HCT116 (cell line): Measurements from ENCODE around the gene ERN1. TPM values are rescaled to one million over a fixed set of nuclear protein-coding genes. Genes with fewer than 3 reads are reported as not detected.
A peak's percentile ranks its signal among the peaks of the same experiment; 100 is the strongest.

Source experiments
- ATAC-seq: fragments of 200-7000 bp; cut with Tn5 transposase; 2 replicates; pipeline ENCODE4 v1.9.1; 2020; ENCODE audit warnings: mild to moderate bottlenecking, moderate library complexity
- BruUV-seq: library from RNA; stranded (reverse); fragments of 400-500 nt; replicated peaks from 2 replicates; lab custom pipeline; 2021; lab: Mats Ljungman, UMichigan
- CTCF ChIA-PET: fragments of 300-600 bp; sonication (Branson Sonifier 250); formaldehyde crosslinking; loops from one replicate; lab custom pipeline; 2021; ENCODE audit warnings: antibody characterized with exemption; lab: Charles Lee
- POLR2A ChIA-PET: fragments of 300-600, 350-600 bp; sonication (Branson Sonifier 250); formaldehyde crosslinking; loops from one replicate; lab custom pipeline; 2021; ENCODE audit warnings: antibody characterized with exemption; lab: Charles Lee
- RAD21 ChIA-PET, 2 experiments: fragments of 300-600 bp; sonication (Branson Sonifier 250); formaldehyde crosslinking; loops; one replicate each; lab custom pipeline; 2023; ENCODE audit warnings: low total read pairs in 2 of 2; ENCODE audit not compliant: uncharacterized antibody in 2 of 2, unreplicated experiment in 2 of 2, low non-redundant PET in 1 of 2; lab: Charles Lee
- DNase-seq: peaks from one replicate; pipeline ENCODE4 v3.0.0-alpha.2; 2010; ENCODE audit warnings: low read depth, low spot score
- H2AFZ ChIP-seq: fragments of 200-600 bp; shearing (Covaris generic), sonication (generic); 2 replicates; pipeline ENCODE4 v1.6.1; 2017; ENCODE audit warnings: low read depth, mixed run types, mixed read lengths, antibody characterized with exemption, low read length; ENCODE audit not compliant: poor library complexity, severe bottlenecking
- H3K27ac ChIP-seq: 2 replicates; pipeline ENCODE4 v1.5.1; 2012; ENCODE audit warnings: low read depth, low read length
- H3K27me3 ChIP-seq: fragments of 200-600 bp; sonication (generic); 2 replicates; pipeline ENCODE4 v1.6.1; 2016; ENCODE audit warnings: mixed run types, low read length, mixed read lengths; ENCODE audit not compliant: insufficient read depth
- H3K36me3 ChIP-seq, 2 experiments: fragments of 200-500 bp in 1 of 2; fragments of 200-600 bp in 1 of 2; sonication (Bioruptor generic) in 1 of 2; sonication (generic) in 1 of 2; 2 replicates each; pipeline versions ENCODE4 v1.5.1 to v1.6.1; 2014 to 2016; ENCODE audit warnings: low read length in 2 of 2, inconsistent platforms in 1 of 2, mixed read lengths in 1 of 2, mixed run types in 1 of 2; ENCODE audit not compliant: insufficient read depth in 2 of 2, control insufficient read depth in 1 of 2
- H3K4me1 ChIP-seq, 2 experiments: fragments of 200-600 bp in 1 of 2; sonication (generic) in 1 of 2; 2 replicates each; pipeline versions ENCODE4 v1.5.1 to v1.6.1; 2012 to 2017; ENCODE audit warnings: low read length in 2 of 2, inconsistent platforms in 1 of 2, mild to moderate bottlenecking in 1 of 2, mixed read lengths in 1 of 2, mixed run types in 1 of 2, moderate library complexity in 1 of 2; ENCODE audit not compliant: insufficient read depth in 2 of 2, control insufficient read depth in 1 of 2
- H3K4me2 ChIP-seq: fragments of 200-600 bp; sonication (generic); 2 replicates; pipeline ENCODE4 v1.6.1; 2017; ENCODE audit warnings: mixed run types, low read length, mixed read lengths
- H3K4me3 ChIP-seq, 2 experiments: fragments of 200-600 bp in 1 of 2; sonication (generic) in 1 of 2; replicated peaks in 1 of 2; 2 replicates each; pipeline ENCODE4 v1.5.1; 2011 to 2016; ENCODE audit warnings: low read length in 2 of 2, control low read depth in 1 of 2, low read depth in 1 of 2, mild to moderate bottlenecking in 1 of 2, mixed read lengths in 1 of 2, mixed run types in 1 of 2
- H3K79me2 ChIP-seq: fragments of 200-600 bp; sonication (generic); 2 replicates; pipeline ENCODE4 v1.6.1; 2017; ENCODE audit warnings: mild to moderate bottlenecking, mixed run types, low read length, moderate library complexity, mixed read lengths; ENCODE audit not compliant: insufficient read depth
- H3K9ac ChIP-seq: fragments of 200-600 bp; sonication (generic); 2 replicates; pipeline ENCODE4 v1.6.1; 2016; ENCODE audit warnings: low read length, mixed read lengths
- H3K9me2 ChIP-seq: fragments of 200-600 bp; sonication (generic), shearing (Covaris generic); 2 replicates; pipeline ENCODE4 v1.6.1; 2017; ENCODE audit warnings: mixed run types, mild to moderate bottlenecking, moderate library complexity; ENCODE audit not compliant: insufficient read depth
- H3K9me3 ChIP-seq, 2 experiments: fragments of 200-500 bp in 1 of 2; fragments of 200-600 bp in 1 of 2; sonication (Bioruptor generic) in 1 of 2; sonication (generic) in 1 of 2; 2 replicates each; pipeline ENCODE4 v1.6.1; 2014 to 2017; ENCODE audit warnings: low read length in 2 of 2, mixed read lengths in 2 of 2, inconsistent platforms in 1 of 2, low read depth in 1 of 2, mild to moderate bottlenecking in 1 of 2, mixed run types in 1 of 2, moderate library complexity in 1 of 2; ENCODE audit not compliant: control insufficient read depth in 1 of 2, insufficient read depth in 1 of 2
- H4K20me1 ChIP-seq: fragments of 200-600 bp; sonication (generic), shearing (Covaris generic); 2 replicates; pipeline ENCODE4 v1.6.1; 2017; ENCODE audit warnings: mixed run types, mild to moderate bottlenecking, moderate library complexity; ENCODE audit not compliant: insufficient read depth
- FOSL1 ChIP-seq: IDR thresholded peaks from 2 replicates; pipeline ENCODE4 v1.6.1; 2012; ENCODE audit warnings: low read depth
- POLR2A ChIP-seq: IDR thresholded peaks from 2 replicates; pipeline ENCODE4 v1.7.0; 2011; ENCODE audit warnings: borderline replicate concordance; ENCODE audit not compliant: insufficient read depth, insufficient read length; ENCODE audit errors: extremely low read depth
- SIN3A ChIP-seq: IDR thresholded peaks from 2 replicates; pipeline ENCODE4 v1.6.1; 2012; ENCODE audit warnings: low read depth
- ZFX ChIP-seq: fragments of 450-650 bp; IDR thresholded peaks from 2 replicates; pipeline ENCODE4 v1.6.1; 2017
- ZNF274 ChIP-seq: fragments of 200-500 bp; sonication (Bioruptor generic); IDR thresholded peaks from 2 replicates; pipeline ENCODE4 v1.6.1; 2014; ENCODE audit warnings: mild to moderate bottlenecking, low read depth, low read length, inconsistent platforms
- intact Hi-C: fragments of 100-400 bp; cut with micrococcal nuclease; formaldehyde crosslinking; loops from 2 replicates; pipeline ENCODE4 v1.10.0; 2022
- total RNA-seq: library from RNA; stranded (reverse); gene quantifications from one replicate; pipeline ENCODE4 v1.2.1, GENCODE V29; 2021; ENCODE audit not compliant: unreplicated experiment
- TF ChIP-seq, protein P1 (sequence below): IDR thresholded peaks from 2 replicates; pipeline ENCODE4 v1.6.1; 2012
- TF ChIP-seq, protein P2 (sequence below): IDR thresholded peaks from 2 replicates; pipeline ENCODE4 v1.6.1; 2011; ENCODE audit warnings: mild to moderate bottlenecking, low read length, moderate library complexity; ENCODE audit not compliant: insufficient replicate concordance; ENCODE audit errors: extremely low read depth

The ERN1 gene
- total RNA-seq, 1 experiment from 2014 or later, result 28.2 TPM

DNA sequence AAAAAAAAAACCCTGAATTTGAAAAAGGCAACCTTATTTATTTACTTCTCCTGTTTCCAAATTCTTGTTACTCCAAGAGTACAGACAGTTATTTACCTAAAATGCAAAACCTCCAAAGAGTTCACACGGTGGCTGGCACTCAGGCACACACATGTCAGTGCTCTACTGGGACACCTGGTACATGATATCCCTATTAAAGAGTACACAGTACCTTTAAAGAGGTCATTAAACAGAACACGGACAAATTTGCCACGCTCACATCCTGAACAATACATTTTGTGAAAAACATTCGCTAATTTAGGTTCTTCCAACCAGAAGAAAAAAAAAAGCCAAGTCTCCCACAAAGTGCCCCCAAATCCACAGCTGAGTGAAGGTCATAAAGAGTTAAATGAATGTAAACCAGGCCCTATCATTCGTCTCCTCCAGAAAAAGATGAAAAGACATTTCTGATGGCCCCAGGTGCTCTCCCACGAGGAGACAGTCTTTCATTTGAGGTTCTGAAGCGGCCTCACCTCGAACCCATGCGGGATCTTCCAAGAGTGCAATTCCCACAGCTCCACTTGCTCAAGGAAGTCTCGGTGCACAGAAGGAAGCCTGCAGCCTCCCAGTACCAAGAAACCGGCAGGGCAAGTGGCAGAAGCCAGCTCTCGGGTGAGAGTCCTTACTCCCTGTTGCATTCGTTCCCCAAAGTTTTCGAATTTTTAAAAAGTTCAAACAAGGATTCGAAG lies 993 bp downstream of the ERN1 start:
- TF ChIP-seq, protein P1, sequence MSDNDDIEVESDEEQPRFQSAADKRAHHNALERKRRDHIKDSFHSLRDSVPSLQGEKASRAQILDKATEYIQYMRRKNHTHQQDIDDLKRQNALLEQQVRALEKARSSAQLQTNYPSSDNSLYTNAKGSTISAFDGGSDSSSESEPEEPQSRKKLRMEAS, result peak; percentile 36; the same call in 1 of the 2 replicates
- no peak for TF ChIP-seq FOSL1
- TF ChIP-seq ZFX, result no peak
- TF ChIP-seq, protein P2, sequence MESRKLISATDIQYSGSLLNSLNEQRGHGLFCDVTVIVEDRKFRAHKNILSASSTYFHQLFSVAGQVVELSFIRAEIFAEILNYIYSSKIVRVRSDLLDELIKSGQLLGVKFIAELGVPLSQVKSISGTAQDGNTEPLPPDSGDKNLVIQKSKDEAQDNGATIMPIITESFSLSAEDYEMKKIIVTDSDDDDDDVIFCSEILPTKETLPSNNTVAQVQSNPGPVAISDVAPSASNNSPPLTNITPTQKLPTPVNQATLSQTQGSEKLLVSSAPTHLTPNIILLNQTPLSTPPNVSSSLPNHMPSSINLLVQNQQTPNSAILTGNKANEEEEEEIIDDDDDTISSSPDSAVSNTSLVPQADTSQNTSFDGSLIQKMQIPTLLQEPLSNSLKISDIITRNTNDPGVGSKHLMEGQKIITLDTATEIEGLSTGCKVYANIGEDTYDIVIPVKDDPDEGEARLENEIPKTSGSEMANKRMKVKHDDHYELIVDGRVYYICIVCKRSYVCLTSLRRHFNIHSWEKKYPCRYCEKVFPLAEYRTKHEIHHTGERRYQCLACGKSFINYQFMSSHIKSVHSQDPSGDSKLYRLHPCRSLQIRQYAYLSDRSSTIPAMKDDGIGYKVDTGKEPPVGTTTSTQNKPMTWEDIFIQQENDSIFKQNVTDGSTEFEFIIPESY, result no peak
- no peak for TF ChIP-seq POLR2A
- no peak; the same call in 1 of the 2 replicates for TF ChIP-seq SIN3A
- no peak for TF ChIP-seq ZNF274
- ChIA-PET POLR2A (interaction anchor here (0.6 to 1.7 kb wide), 9 partner anchors 10 to 103 kb away, joined by 3 to 6 read pairs (median 3); no protein-coding TSS in a partner anchor), CTCF (interaction anchor here (0.7 to 8.2 kb wide), 2 partner anchors 65 to 100 kb away, joined by 3 to 519 read pairs; no protein-coding TSS in a partner anchor), RAD21 (interaction anchor here (0.7 to 1.5 kb wide), 4 partner anchors 65 to 224 kb away, joined by 3 to 5 read pairs (median 4); no protein-coding TSS in a partner anchor)
- Histone ChIP-seq H3K9me2 (no peaks in the 10 kb centered on the region), H3K9ac (peak overlapping the region; percentile 79), H3K4me2 (peak overlapping the region; percentile 96), H3K36me3 (no peaks in the 10 kb centered on the region), H3K9me3 (no peaks in the 10 kb centered on the region), H3K79me2 (peaks cover 39% of the 10 kb centered on the region), H3K27ac (peak overlapping the region; percentile 74), H2AFZ (peak overlapping the region; percentile 11), H3K4me3 (peak overlapping the region; percentile 56 to 77), H3K27me3 (no peaks in the 10 kb centered on the region), H4K20me1 (no peaks in the 10 kb centered on the region), H3K4me1 (peaks cover 11 to 20% of the 10 kb centered on the region in 2 experiments)
- ATAC-seq, result peak; percentile 6; the same call in 1 of the 2 replicates
- intact Hi-C loops, result loop anchor here (2.0 kb wide), 1 partner anchor 46 kb away; no protein-coding TSS in a partner anchor
- no TSS peak for BruUV-seq
- no peak for DNase-seq
